ENCODE data around the gene WDFY4.

GRCh38 chr10:48775206-48775517, 90.5 kb downstream of the WDFY4 start:
- TF ChIP-seq EZH2 (IDR thresholded peaks at IDR 0.05; ENCODE audit: insufficient read depth, poor library complexity, severe bottlenecking), result no peak
- no peak for TF ChIP-seq EZH2phosphoT487 (IDR thresholded peaks at IDR 0.05; ENCODE audit: insufficient read depth, low read depth)
